Measurements from ENCODE around the gene ZNF672. TPM values are rescaled to one million over a fixed set of nuclear protein-coding genes. Genes with fewer than 3 reads are reported as not detected.
A peak's percentile ranks its signal among the peaks of the same experiment; 100 is the strongest.

The ZNF672 gene
- polyA plus RNA-seq, 1 donor (not counting 4 experiments of a cell fraction or from before 2014, with no cell fraction given): 12.6 TPM

DNA sequence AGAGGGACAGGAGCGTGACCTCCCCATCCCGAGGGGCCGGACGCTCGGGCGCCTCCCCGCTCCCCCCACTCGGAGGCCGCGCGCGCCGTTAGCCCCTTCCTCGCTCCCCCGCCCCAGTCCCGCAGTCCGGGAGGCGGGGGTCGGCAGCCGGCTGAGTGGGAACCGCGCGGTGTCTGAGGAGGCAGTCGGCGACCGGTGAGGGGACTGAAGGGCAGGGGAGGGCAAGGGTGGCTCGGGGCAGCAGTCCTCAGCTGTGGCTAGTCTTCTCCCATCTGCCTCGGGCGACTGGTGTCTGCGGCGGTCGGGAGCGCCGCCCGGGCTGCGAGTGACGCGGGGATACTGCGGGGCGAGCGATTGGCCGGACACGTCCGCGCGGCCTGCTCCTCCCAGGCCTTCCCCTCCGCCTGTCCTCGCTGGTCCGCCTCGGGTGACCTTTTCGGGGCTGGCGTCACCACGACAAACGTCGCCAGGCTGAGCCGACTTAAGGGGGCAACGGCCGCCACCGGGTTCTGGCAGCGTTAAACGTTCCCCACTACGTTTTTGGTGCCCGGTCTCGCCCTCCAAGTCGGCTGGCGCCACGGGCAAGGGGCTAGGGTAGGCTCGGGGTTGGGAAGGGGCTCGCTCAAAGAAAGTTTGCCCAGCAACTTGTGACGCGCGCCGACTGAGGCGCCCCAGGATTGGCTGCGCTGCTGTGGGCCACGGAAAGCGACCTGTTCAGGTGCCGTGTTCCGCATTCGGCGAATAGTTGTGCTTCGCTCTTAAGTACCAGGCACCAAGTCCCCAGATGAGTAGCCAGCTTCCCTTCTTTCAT, 538 bp downstream of the ZNF672 start:
- peak overlapping the region; percentile 90 for H3K4me2 ChIP-seq (ENCODE audit: control insufficient read depth, extremely low read depth, insufficient read depth, low read depth, low read length)
- peak overlapping the region; percentile 94 for H3K27ac ChIP-seq (ENCODE audit: control insufficient read depth, insufficient read depth, low read length)
- dilution Hi-C loops (cut with MboI; ENCODE audit: extremely low pct_ligation_motif_present, low sequenced_read_pairs): no loop called here
- no peaks in the 10 kb centered on the region for H3K9me1 ChIP-seq (ENCODE audit: control insufficient read depth, extremely low read depth, insufficient read depth, low read length)
- no peaks in the 10 kb centered on the region for H3K36me3 ChIP-seq (ENCODE audit: control insufficient read depth in 2 of 2, extremely low read depth in 1 of 2, insufficient read depth in 2 of 2, low read length in 2 of 2)
- no peak for TF ChIP-seq EZH2 (IDR thresholded peaks at IDR 0.05; ENCODE audit: low read length)
- TF ChIP-seq, protein P1, sequence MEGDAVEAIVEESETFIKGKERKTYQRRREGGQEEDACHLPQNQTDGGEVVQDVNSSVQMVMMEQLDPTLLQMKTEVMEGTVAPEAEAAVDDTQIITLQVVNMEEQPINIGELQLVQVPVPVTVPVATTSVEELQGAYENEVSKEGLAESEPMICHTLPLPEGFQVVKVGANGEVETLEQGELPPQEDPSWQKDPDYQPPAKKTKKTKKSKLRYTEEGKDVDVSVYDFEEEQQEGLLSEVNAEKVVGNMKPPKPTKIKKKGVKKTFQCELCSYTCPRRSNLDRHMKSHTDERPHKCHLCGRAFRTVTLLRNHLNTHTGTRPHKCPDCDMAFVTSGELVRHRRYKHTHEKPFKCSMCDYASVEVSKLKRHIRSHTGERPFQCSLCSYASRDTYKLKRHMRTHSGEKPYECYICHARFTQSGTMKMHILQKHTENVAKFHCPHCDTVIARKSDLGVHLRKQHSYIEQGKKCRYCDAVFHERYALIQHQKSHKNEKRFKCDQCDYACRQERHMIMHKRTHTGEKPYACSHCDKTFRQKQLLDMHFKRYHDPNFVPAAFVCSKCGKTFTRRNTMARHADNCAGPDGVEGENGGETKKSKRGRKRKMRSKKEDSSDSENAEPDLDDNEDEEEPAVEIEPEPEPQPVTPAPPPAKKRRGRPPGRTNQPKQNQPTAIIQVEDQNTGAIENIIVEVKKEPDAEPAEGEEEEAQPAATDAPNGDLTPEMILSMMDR (optimal IDR thresholded peaks at IDR 0.05 in 1 of 3, IDR thresholded peaks at IDR 0.05 in 1 of 3, conservative IDR thresholded peaks at IDR 0.05 in 1 of 3; ENCODE audit: extremely low read depth in 1 of 3, insufficient read depth in 2 of 3, low read length in 3 of 3): no peak
- peak overlapping the region; percentile 93 for H2AFZ ChIP-seq (ENCODE audit: control insufficient read depth, low read length)
- H3K4me1 ChIP-seq (ENCODE audit: control insufficient read depth, extremely low read depth, insufficient read depth, low read length): peaks cover 32% of the 10 kb centered on the region
- H3K9me3 ChIP-seq (ENCODE audit: control insufficient read depth, low read depth, low read length): no peaks in the 10 kb centered on the region
- no peaks in the 10 kb centered on the region for H3K27me3 ChIP-seq (ENCODE audit: control insufficient read depth, extremely low read depth, insufficient read depth, low read length)
- DNase-seq (ENCODE audit: low read depth, low spot score): no peak
- peak overlapping the region; percentile 77 to 90 (median 77) for H3K4me3 ChIP-seq (ENCODE audit: control insufficient read depth in 2 of 3, extremely low read depth in 1 of 3, insufficient read depth in 2 of 3, low read depth in 1 of 3, low read length in 3 of 3)
- peaks cover 17% of the 10 kb centered on the region for H3K79me2 ChIP-seq (ENCODE audit: control insufficient read depth, insufficient read depth, low read length)
- H4K20me1 ChIP-seq (ENCODE audit: control insufficient read depth, extremely low read depth, insufficient read depth, low read length): no peaks in the 10 kb centered on the region
- FAIRE-seq: no peak
- H3K9ac ChIP-seq (ENCODE audit: control insufficient read depth, extremely low read depth, insufficient read depth, low read length): peak overlapping the region; percentile 92

DNA sequence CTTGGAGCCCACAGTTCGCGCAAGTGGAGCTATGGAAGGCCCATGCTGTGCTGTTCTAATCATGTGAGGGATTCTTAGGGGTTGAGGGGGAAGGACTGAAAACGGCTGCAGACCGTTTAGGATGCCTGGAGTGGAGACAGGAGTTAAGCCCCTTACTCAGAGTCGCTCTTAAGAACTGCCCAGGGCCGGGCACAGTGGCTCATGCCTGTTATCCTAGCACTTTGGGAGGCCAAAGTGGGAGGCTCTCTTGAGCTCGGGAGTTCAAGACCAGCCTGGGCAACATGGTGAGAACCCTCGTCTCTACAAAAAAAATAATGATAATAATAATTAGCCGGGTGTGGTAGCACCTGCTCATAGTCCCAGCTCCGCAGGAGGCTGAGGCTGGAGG, 1.1 kb downstream of the ZNF672 start:
- no peak for FAIRE-seq
- dilution Hi-C loops (cut with MboI; ENCODE audit: extremely low pct_ligation_motif_present, low sequenced_read_pairs): no loop called here
- no peaks in the 10 kb centered on the region for H3K9me3 ChIP-seq (ENCODE audit: control insufficient read depth, low read depth, low read length)

More for the DNA sequence above, 1.1 kb downstream of the ZNF672 start:
- H3K79me2 ChIP-seq (ENCODE audit: control insufficient read depth, insufficient read depth, low read length): peaks cover 17% of the 10 kb centered on the region
- peaks cover 32% of the 10 kb centered on the region for H3K4me1 ChIP-seq (ENCODE audit: control insufficient read depth, extremely low read depth, insufficient read depth, low read length)
- H3K9me1 ChIP-seq (ENCODE audit: control insufficient read depth, extremely low read depth, insufficient read depth, low read length): no peaks in the 10 kb centered on the region
- H3K27me3 ChIP-seq (ENCODE audit: control insufficient read depth, extremely low read depth, insufficient read depth, low read length): no peaks in the 10 kb centered on the region
- TF ChIP-seq, protein P1 (optimal IDR thresholded peaks at IDR 0.05 in 1 of 3, IDR thresholded peaks at IDR 0.05 in 1 of 3, conservative IDR thresholded peaks at IDR 0.05 in 1 of 3; ENCODE audit: extremely low read depth in 1 of 3, insufficient read depth in 2 of 3, low read length in 3 of 3): no peak
- no peak for TF ChIP-seq EZH2 (IDR thresholded peaks at IDR 0.05; ENCODE audit: low read length)
- no peaks in the 10 kb centered on the region for H4K20me1 ChIP-seq (ENCODE audit: control insufficient read depth, extremely low read depth, insufficient read depth, low read length)
- peak overlapping the region; percentile 92 for H3K9ac ChIP-seq (ENCODE audit: control insufficient read depth, extremely low read depth, insufficient read depth, low read length)
- peak overlapping the region; percentile 90 for H3K4me2 ChIP-seq (ENCODE audit: control insufficient read depth, extremely low read depth, insufficient read depth, low read depth, low read length)
- DNase-seq (ENCODE audit: low read depth, low spot score): no peak
- H2AFZ ChIP-seq (ENCODE audit: control insufficient read depth, low read length): peak overlapping the region; percentile 93
- peak overlapping the region; percentile 77 to 90 (median 77) for H3K4me3 ChIP-seq (ENCODE audit: control insufficient read depth in 2 of 3, extremely low read depth in 1 of 3, insufficient read depth in 2 of 3, low read depth in 1 of 3, low read length in 3 of 3)
- peak overlapping the region; percentile 94 for H3K27ac ChIP-seq (ENCODE audit: control insufficient read depth, insufficient read depth, low read length)
- no peaks in the 10 kb centered on the region for H3K36me3 ChIP-seq (ENCODE audit: control insufficient read depth in 2 of 2, extremely low read depth in 1 of 2, insufficient read depth in 2 of 2, low read length in 2 of 2)
